IPS-NIHi7 (cell line): ENCODE results near the gene BUD31.
"Not testable (repeated sequence)": the region's sequence is repeated elsewhere in the genome, so short reads cannot be mapped to it uniquely, and the experiment has no call there.

ENCODE experiments used
- DNase-seq: peaks from one replicate; pipeline ENCODE4 v3.0.0; 2012; ENCODE audit warnings: mixed read lengths; ENCODE audit errors: extremely low spot score

The BUD31 gene

DNA sequence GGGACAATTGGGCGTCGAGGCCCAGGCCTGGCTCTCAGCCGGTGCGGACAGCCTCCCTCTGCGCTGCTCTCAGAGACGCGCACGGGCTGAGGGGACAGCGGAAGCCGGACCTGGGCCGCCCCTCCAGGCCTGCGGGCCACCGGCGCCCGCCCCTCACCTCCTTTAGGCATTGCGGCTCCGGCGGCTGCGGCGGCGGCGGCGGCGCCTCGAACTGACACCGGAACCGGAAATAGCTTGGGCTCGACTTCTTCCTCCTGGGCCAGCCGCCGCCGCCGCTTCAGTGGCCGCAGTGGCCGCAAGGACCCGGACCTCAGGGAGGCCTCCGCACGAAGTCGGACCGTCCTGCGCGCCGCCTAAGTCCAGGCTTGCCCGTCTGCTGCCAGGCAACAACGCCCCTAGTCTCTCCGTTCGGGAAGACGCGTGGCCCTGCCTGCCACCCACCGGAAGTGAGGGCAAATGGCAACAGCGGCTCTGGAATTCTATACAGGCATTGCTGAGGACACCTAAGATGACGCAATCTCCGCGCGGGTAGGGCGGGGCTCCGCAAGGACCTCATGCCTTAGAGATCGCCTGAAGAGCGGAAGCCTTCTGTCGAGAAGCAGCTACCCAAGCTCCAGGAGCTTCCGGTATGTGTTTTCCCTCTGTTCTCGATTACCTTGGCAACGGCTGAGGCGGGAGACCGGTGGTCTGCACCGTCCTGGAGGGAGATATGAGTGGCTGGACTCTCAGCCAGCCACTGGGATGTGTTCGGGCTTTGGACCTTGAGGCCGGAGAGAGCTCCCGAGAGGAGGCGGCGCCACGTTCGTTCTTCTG is at the start of gene BUD31, which contains the start of gene PDAP1:
Gene BUD31, plus strand, starts transcription at position 591 of the 813 bp plus-strand sequence. CDS start 2,124 bp downstream, outside the sequence.
Gene PDAP1, minus strand, starts transcription at position 219 of the 813 bp plus-strand sequence. Its CDS starts 49 bp downstream, at position 170.
- DNase-seq = peak; percentile 95

DNA sequence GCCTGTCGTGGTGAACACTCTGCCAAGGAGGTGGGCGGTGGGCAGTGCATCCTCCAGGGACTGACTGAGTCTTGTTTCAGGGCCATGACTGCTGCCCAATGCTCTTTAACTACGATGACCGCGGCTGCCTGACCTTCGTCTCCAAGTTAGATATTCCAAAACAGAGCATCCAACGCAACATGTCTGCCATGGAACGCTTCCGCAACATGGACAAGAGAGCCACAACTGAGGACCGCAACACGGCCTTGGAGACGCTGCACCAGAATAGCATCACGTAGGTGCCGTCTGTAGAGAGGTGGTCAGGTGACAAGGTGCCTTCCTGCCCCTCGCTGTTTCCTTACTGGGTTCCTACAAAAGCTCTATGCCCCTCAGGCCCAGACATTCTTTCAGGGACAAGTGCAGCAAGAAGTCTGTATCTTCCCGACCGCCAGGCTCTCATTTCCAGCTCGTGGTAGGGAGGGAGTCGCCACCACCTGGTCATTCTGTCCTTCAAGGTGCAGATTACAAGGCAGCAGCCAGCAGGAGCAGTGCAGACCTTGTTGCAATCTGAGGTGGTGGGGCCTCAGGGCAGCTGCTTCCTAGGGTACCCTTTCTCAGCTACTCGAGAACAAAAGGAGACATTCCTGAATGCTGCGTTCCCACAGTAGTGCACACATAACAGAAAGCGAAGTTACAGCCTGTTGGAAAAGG is 49.2 kb upstream of the BUD31 start:
- DNase-seq = peak; percentile 43

DNA sequence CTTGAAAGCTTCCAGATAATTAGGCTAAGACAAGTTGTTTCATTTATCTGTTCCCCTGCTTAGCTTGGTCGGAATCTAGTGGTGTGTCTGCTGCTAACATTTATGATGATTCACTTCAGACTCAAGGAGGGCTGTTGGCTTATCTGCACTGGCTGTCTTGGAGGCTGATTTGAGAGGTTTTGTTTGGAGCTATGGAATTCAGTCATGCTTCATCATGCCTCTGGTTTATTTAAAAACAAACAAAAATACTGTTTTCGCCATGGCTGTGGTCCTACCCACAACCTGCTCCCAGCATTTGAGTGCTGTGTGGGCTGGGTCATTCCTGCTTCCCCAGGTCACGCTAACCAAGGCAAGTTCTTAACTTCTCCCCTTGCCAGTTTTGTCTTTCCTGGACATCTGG is 46.0 kb upstream of the BUD31 start:
- no peak for DNase-seq

DNA sequence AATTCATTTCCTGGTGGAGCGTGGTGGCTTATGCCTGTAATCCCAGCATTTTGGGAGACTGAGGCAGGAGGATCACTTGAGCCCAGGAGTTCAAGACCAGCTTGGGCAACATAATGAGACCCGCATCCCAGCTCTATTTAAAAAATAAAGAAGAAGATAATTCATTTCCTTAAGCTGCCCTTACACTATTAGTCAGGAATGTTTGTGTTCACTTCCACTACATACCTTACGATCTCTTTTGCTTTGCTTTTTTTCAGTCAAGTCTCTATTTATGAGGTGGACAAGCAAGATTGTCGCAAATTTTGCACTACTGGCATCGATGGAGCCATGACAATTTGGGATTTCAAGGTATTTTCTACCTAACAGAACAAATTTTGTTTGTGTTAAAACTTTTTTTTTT is 45.5 kb upstream of the BUD31 start:
- DNase-seq = no peak

DNA sequence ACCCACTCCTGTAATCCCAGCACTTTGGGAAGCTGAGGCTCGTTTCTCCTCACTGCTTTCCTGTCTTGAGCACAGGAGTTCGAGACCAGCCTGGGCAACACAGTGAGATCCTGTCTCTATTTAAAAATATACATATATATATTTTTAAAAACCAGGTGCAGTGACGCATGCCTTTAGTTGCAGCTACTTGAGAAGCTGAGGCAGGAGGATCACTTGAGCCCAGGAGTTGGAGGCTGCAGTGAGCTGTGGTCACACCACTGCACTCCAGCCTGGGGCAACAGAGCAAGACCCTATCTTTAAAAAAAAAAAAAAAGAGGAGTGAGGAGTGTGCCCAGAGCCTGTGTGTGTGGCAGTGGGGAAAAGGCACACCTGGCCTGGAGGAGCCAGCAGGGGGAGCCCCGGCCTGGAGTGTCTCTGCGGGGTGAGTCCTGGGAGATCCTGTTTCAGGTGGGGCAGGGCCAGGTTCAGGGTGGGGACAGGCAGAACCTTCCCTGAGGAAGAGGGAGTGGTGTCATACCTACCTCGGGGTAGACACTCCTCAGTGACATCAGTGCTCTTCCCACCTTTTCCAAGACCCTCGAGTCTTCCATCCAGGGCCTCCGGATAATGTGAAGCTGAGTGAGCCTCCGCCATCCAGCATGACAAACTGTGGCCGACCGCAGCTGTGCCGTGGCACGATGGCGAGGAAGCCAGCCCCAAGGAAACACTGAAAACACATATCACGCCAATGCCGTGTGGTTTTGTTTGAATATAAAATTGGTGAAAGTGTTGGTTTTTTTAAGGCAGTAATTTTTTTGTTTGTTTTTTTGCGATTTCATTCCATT is 43.2 kb upstream of the BUD31 start:
- peak; percentile 87 for DNase-seq

DNA sequence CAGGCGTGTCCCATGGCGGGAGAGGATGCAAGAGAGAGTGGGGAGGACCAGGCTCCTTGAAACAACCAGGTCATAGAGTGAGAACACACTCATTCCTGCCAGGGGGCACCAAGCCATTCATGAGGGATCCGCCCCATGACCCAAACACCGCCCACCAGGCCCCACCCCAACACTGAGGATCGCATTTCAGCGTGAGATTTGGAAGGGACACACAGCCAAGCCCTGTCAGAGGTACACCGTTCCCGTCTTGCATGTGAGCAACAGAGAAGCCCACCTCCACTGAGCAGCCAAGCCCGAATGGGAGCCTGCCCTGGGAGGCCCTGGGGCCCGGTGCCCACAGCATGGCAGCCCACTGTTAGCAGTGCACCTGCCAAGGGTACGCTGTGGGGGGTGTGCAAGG is 42.1 kb upstream of the BUD31 start:
- no peak for DNase-seq

DNA sequence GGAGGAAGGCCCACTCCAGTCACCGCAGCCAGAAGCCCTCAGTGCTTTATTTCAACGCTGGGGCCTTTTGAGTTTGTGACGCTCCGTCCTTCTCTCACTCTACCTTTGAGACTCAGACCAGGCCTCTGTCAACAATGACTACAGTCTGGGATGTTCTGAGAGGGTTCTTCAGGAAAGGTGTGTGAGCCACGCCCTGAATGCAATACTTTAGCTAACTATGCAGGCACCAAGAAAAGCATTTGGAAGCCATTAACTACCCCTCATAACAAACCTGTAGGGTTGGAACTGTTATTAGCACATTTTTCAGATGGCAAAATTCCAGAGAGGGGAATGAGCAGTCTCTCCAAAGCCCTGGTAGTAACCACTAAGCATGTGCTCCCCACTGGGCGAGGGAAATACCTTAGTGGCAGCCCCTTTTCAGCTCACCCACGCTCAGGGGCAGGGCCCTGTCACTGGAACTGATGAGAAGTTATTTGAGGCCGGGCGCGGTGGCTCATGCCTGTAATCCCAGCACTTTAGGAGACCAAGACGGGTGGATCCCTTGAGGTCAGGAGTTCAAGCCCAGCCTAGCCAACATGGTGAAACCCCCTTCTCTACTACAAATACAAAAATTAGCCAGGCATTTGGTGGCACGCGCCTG is 39.9 kb upstream of the BUD31 start:
- DNase-seq = peak; percentile 5

DNA sequence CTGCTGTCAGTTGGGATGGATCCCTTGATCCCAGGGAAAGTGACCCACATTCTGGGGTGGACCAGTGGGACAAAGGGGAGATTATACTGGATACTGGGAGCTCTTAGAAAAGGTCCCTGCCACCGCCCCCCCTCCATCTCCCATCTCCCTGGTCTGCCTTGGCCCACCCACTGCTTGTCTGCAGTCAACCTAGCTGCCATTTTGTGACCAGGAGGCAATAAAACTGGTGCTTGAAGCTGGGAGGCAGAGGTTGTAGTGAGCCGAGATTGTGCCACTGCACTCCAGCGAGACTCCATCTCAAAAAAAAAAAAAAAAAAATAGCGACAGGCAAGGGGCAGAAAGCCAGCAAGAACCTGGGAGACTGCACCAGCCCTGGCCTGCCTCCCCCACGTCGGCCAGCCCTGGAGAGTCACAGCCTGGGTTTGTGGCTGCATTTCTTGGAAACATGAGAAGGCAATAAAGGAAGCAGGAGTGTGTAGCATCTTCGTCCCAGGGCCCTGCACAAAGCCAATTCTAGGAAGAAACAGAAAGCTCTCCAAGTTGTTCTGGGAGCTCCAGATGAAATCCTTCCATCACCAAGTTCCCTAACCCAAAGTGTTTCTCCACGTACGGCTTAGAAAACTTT is 38.9 kb upstream of the BUD31 start:
- no peak for DNase-seq

DNA sequence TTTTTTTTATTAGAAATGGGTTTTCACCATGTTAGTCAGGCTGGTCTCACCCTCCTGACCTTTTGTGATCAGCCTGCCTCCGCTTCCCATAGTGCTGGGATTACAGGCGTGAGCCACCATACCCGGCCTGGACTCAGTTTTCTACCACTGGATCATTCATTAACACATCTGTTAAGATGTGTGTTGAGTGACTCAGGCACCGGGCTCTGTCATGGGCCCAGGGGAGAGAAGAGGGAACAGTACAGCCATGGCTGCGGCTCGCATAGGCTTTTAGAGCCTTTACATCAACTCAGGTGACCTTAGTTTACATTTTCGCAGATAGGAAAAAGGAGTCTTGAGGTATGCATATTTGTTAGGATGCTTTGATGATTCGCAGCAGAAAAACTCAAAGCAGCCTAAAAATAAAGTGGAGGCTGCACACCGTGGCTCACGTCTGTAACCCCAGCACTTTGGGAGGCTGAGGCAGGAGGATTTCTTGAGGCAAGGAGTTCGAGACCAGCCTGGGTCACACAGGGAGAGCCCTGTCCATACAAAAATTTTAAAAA is 37.3 kb upstream of the BUD31 start:
- no peak for DNase-seq

DNA sequence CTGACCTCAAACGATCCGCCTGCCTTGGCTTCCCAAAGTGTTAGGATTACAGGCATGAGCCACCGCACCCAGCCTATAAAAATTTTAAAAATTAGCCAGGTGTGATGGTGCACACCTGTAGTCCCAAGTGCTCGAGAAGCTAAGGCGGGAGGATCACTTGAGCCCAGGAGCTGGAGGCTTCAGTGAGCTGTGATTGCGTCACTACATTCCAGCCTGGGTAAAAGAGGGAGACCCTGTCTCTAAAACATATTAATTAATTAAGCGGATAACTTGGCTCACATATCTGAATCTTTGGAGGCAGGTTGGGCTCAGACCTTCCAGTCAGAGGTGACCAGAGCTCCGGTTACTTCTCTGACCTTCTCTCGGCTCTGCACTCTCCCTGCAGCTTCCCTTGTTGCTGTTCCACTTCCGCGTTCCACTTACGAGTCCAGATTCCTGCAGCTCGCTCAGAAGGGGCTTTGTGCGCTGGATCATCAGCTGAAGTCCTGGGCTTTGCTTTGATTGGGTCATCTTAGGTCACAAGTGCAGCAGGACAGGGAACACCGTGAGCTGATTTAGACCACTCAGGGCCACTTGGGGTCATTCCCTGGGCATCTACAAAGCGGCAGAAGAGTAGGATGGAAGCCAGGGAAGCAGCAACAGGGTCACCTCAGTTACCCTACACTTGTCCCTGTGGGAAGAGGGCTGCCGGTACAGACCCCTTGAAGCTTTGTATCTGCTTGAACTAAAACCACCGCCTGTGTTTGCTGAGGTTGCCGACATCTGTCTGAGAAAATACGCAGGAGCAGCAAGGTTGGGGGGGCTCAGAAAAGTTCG is 36.3 kb upstream of the BUD31 start:
- no peak for DNase-seq

DNA sequence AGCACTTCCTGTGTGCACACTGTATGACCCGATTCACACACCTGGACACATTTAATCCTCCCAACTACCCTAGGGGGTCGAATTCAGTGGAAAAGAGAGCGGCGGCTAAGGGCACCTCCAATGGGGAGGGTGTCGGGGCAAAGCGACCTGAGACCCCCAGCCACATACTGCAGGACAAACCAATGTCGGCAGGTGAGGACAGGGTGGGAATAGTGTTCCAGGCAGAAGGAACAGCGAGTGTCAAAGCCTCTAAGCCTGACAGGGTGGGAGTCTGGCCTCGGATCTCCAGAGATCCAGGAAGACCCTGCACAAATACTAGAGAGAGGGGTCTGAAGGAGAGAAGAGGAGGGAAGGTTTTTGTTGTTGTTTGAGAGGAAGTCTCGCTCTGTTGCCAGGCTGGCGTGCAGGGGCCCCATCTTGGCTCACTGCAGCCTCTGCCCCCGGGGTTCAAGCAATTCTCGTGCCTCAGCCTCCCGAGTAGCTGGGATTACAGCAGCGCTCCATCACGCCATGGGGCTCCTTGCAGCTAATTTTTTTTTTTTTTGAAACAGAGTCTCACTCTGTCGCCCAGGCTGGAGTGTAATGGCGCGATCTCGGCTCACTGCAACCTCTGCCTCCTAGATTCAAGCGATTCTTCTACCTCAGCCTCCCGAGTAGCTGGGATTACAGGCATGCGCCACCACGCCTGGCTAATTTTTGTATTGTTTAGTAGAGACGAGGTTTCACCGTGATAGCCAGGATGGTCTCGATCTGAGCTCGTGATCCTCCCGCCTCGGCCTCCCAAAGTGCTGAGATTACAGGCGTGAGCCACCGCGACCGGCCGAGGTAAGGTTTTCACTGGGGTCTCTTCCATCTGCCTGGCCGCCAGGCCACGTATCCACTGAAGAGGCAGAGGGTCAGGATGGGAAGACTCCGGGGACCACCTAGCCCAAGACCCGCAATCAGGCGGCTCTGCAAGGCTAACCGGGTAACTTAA is 35.4 kb upstream of the BUD31 start:
- DNase-seq = no peak

DNA sequence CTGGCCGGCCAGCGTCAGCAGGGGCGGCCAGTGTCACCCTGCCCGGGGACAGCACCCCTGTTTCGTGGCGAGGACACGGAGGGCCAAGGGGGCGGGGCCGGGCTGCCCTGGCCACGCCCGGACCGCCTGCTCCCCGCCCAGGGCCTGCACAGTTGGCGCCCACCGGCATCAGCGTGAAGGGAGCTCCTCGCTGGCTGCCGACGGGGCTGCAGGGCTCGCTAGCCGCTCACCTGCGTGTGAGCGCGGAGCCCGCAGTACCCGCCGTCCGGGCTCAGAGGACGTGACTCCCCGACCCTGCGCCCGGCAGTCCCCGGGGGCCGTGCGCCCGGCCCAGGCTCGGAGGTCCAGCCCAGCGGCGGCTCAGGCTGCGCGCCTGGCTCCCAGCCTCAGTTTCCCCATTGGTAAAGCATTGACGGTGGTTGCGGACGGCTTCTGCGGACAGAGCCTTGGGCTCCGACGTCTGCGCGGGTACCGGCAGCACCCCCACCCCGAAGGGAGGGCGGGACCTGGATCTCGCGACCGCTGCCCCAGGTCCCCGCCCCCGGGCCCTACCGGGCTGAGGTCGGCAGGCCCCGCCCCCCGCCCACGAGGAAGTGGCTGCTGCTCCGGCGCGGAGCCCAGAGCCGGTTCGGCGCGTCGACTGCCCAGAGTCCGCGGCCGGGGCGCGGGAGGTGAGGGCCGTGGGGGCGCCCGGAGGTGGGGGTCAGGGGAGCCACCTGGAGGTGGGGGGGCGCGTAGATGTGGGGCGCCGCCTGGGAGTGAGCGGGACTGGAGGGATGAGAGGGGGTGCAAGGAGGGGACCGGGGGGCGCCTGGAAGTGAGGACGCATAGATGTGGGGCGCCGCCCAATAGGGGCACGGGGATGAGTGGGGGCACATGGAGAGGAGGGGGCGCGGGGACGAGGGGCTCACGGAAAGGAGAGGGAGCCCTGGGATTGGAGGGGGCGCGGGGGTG is 34.4 kb upstream of the BUD31 start, which contains the start of gene ARPC1B:
Gene ARPC1B, plus strand, starts transcription at position 620 of the 954 bp plus-strand sequence. CDS start 10,985 bp downstream, outside the sequence.
- peak; percentile 96 for DNase-seq

DNA sequence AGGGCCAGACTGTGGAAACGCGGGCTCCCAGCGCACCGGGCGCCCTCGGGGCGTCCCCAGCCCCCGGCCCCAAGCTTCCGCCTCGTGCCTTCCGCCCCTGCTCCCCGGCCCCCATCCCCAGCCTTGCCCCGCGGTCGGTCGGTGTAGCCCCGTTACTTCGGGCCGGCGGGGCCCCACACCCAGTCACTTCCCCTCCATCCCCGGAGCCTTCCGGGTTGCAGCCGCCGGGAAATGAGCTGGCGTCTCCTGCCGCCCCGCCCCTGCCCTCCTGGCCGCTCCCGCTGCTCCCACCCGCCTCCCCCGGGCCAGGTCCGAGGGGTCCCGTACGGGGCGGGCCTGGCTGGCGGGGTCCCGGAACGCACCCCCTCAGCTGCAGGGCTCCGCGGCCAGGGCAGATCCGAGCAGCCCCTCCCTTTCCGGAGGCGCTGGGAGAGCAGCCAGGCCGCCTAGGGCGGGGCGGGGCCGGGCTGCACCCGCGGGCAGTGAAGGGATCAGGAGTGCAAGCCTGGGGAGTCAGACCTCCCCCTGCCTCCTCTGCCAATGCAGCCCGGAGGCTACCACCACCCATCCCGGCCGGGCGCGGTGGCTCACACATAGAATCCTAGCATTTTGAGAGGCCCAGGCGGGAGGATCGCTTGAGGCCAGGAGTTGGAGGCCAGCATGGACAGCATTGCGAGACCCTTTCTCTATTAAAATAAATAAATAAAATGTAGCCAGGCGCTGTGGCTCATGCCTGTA is 33.5 kb upstream of the BUD31 start:
- DNase-seq = peak; percentile 81

DNA sequence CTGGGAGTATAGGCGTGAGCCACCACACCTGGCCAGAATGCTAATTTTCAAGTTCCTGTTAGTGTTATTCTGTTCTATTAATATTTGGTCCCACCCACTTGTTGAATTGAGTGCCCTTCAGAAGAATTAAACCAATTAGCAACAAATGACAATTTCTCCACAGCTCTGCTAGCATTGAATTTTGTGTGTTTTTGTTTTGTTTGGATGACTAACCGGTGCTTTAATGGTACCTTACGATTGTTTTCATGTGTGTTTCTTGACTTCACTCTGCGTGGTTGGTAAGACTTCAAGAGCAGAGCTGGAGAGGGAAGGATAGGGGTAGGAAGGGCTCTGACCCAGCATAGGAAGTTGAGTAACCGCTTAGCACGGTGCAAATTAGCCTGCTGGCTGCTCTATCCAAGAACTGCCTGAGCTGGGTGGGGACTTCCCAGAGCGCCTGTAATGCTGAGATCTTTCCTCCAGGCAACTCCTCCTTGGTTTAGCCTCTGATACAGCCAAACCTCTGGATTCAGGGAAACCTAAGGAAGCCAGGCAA is 29.7 kb upstream of the BUD31 start:
- DNase-seq = peak; percentile 33

DNA sequence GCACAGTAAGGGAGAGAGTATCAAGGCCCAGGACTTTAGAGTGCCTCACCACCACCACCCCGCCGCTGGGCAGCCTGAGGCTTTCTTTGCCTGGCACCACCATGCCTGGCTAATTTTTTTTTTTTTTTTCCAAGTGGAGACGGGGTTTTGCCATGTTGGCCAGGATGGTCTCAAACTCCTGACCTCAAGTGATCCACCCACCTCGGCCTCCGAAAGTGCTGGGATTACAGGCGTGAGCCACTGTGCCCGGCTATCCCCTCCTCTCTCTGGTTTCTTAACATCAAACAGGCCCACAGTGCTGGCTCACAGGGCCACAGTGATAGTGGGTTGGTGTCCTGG is 29.1 kb upstream of the BUD31 start:
- not testable (repeated sequence) for DNase-seq

DNA sequence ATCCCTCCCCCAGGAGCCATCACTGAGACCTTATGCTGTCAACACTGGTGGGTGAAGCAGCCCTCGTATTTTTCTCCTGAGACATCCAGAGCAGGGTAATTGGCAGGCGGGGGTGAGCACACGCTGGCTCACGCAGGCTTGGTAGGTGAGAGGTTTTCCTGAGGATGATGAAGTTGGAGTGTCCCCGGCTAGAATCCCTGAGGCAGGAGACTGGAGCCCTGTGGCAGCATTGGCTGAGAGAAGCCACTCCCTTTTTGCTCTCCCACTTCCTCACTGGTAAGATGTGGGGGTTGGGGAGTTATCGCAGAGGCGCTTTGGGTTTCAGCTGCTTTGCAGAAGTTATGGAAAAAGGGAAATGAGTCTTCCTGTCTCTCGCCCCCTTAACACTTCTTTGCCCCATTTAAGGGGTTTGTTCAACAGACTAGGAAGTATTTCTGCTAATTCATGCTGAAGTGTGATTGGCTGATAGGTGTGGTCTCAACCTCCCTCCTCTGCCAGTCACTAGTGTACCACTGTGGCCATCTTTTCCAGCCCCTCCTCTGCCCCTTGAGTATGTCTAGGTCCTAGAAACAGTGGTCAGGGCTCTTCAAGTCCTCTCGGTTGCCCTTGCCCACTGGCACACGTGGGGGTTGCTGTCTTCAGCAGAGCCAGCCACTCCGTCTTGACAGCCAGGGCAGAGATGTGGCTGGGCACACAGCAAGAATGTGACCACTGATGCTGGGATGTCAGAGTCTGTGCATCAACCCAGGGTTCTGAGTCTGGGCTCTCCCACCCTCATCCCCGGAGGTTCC is 28.5 kb upstream of the BUD31 start:
- DNase-seq = no peak
